Measurements from ENCODE around the gene SOX6. TPM values are rescaled to one million over a fixed set of nuclear protein-coding genes. Genes with fewer than 3 reads are reported as not detected.
"Not testable (repeated sequence)": the region's sequence is repeated elsewhere in the genome, so short reads cannot be mapped to it uniquely, and the experiment has no call there.

Gene SOX6
- total RNA-seq, 1 experiment from 2014 or later, result 5.1 TPM

- no peaks in the 10 kb centered on the region for H3K36me3 ChIP-seq (ENCODE audit: low read depth)
- no TSS peak for BruUV-seq (replicated peaks)
- H2AFZ ChIP-seq, result no peak overlapping the region
- H3K4me1 ChIP-seq (replicated peaks; ENCODE audit: insufficient read depth), result no peaks in the 10 kb centered on the region
- TF ChIP-seq EZH2 (IDR thresholded peaks at IDR 0.05; ENCODE audit: low read depth), result no peak
- H3F3A ChIP-seq (ENCODE audit: insufficient read depth, low read depth), result no peaks in the 10 kb centered on the region
- no peaks in the 10 kb centered on the region for H4K20me1 ChIP-seq (ENCODE audit: insufficient read depth)
- no peak for DNase-seq
- ChIA-PET POLR2A (ENCODE audit: unreplicated experiment) (no interaction called here), CTCF (no interaction called here)
- no peaks in the 10 kb centered on the region for H3K27me3 ChIP-seq (ENCODE audit: insufficient read depth, low read depth)
- H3K4me2 ChIP-seq, result no peak overlapping the region
- intact Hi-C loops (cut with micrococcal nuclease; ENCODE audit: unreplicated experiment), result no loop called here
- no peak overlapping the region for H3K4me3 ChIP-seq
- H3K79me2 ChIP-seq (ENCODE audit: low read depth), result no peaks in the 10 kb centered on the region
- H3K9me3 ChIP-seq (ENCODE audit: insufficient read depth, low read depth), result no peaks in the 10 kb centered on the region
- H3K27ac ChIP-seq, result no peak overlapping the region
- no peaks in the 10 kb centered on the region for H3K9me2 ChIP-seq (ENCODE audit: insufficient read depth)
These were observed 36.3 kb upstream of the SOX6 start for GRCh38 chr11:16392616-16393015.

DNA sequence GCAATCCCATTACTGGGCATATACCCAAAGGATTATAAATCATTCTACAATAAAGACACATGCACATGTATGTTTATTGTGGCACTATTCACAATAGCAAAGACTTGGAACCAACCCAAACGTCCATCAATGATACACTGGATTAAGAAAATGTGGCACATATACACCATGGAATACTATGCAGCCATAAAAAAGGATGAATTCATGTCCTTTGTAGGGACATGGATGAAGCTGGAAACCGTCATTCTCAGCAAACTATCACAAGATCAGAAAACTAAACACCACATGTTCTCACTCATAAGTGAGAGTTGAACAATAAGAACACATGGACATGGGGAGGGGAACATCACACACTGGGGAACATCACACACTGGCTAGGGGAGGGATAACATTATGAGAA, 34.5 kb upstream of the SOX6 start:
- H3K4me2 ChIP-seq; H3K79me2 ChIP-seq (ENCODE audit: low read depth); H4K20me1 ChIP-seq (ENCODE audit: insufficient read depth); H3K4me3 ChIP-seq; H3F3A ChIP-seq (ENCODE audit: insufficient read depth, low read depth); H2AFZ ChIP-seq; intact Hi-C loops (cut with micrococcal nuclease; ENCODE audit: unreplicated experiment); CTCF ChIA-PET; H3K4me1 ChIP-seq (replicated peaks; ENCODE audit: insufficient read depth); H3K9me2 ChIP-seq (ENCODE audit: insufficient read depth); H3K9me3 ChIP-seq (ENCODE audit: insufficient read depth, low read depth); H3K27ac ChIP-seq; DNase-seq; POLR2A ChIA-PET (ENCODE audit: unreplicated experiment); BruUV-seq (replicated peaks); H3K36me3 ChIP-seq (ENCODE audit: low read depth); H3K27me3 ChIP-seq (ENCODE audit: insufficient read depth, low read depth): not testable (repeated sequence)

DNA sequence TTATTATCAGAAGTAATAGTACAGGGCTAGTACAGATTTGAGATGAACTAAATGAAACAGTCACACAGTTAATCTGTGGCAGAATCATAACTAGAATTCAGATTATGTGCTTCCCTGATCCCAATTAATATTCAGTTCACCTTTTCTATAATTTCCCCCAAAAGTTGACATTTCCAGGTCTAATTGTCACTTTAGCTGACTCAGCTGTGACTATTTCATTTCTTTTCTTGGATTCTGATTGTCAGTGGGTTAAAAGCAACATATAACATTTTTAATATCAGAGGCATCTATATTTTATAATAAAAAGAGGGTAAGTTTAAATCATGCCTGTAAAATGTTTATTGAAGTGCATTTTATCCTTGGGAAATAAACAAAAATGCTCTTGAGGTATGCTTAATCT, 28.8 kb upstream of the SOX6 start:
- no peaks in the 10 kb centered on the region for H3F3A ChIP-seq (ENCODE audit: insufficient read depth, low read depth)
- DNase-seq, result no peak
- H3K4me1 ChIP-seq (replicated peaks; ENCODE audit: insufficient read depth), result no peaks in the 10 kb centered on the region
- TF ChIP-seq CTCF (conservative IDR thresholded peaks at IDR 0.05), result no peak
- TF ChIP-seq EZH2 (IDR thresholded peaks at IDR 0.05; ENCODE audit: low read depth), result no peak
- BruUV-seq (replicated peaks), result no TSS peak
- no peaks in the 10 kb centered on the region for H3K79me2 ChIP-seq (ENCODE audit: low read depth)
- intact Hi-C loops (cut with micrococcal nuclease; ENCODE audit: unreplicated experiment), result no loop called here
- H3K9me2 ChIP-seq (ENCODE audit: insufficient read depth), result no peaks in the 10 kb centered on the region
- POLR2A ChIA-PET (ENCODE audit: unreplicated experiment), result no interaction called here
- no peaks in the 10 kb centered on the region for H3K9me3 ChIP-seq (ENCODE audit: insufficient read depth, low read depth)
- no peaks in the 10 kb centered on the region for H4K20me1 ChIP-seq (ENCODE audit: insufficient read depth)
- no peak overlapping the region for H3K27ac ChIP-seq
- H3K27me3 ChIP-seq (ENCODE audit: insufficient read depth, low read depth), result no peaks in the 10 kb centered on the region
- CTCF ChIA-PET, result no interaction called here
- no peak overlapping the region for H3K4me3 ChIP-seq
- no peak overlapping the region for H3K4me2 ChIP-seq
- no peaks in the 10 kb centered on the region for H3K36me3 ChIP-seq (ENCODE audit: low read depth)
- no peak overlapping the region for H2AFZ ChIP-seq

DNA sequence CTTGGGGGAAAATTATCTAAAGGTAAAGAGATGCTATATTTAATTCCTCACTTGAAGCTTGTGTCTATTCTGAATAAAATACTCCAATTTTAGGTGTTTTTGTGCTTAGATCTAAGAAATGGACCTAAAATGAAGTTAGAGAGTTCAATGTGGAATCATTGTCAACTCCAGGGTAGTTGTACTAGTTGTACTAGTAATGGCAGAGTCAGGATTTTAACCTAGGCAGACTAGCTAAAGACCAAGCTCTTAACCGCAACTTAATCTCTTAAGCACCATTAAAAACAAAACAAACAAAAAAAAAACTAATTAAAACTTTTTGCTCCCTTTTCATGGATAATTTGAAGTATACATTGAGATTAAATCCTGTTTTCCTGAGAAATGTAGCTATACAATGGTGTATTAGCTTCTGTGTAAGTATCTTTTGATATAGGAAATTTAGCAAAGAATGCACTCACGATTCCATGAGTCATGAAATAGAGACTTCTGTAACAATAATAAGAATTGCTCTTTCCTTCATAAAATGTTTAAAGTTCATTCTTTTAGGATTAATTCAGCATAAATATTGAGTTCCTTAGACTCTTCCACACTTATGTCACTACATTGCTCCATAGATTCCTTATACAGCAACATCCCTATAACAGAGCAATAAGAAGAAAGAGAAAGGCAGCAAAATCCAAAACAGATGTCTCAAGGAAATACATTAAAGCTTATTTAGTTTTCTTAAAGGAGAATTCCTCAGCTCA, 26.5 kb upstream of the SOX6 start:
- Histone ChIP-seq H3K27ac (no peak overlapping the region), H3F3A (ENCODE audit: insufficient read depth, low read depth) (no peaks in the 10 kb centered on the region), H3K36me3 (ENCODE audit: low read depth) (no peaks in the 10 kb centered on the region), H2AFZ (no peak overlapping the region), H3K79me2 (ENCODE audit: low read depth) (no peaks in the 10 kb centered on the region), H3K9me3 (ENCODE audit: insufficient read depth, low read depth) (no peaks in the 10 kb centered on the region), H3K4me3 (no peak overlapping the region), H3K4me2 (no peak overlapping the region), H3K4me1 (replicated peaks; ENCODE audit: insufficient read depth) (no peaks in the 10 kb centered on the region), H3K9me2 (ENCODE audit: insufficient read depth) (no peaks in the 10 kb centered on the region), H3K27me3 (ENCODE audit: insufficient read depth, low read depth) (no peaks in the 10 kb centered on the region), H4K20me1 (ENCODE audit: insufficient read depth) (no peaks in the 10 kb centered on the region)
- CTCF ChIA-PET, result interaction anchor here (0.8 kb wide), 1 partner anchor 118 kb away, joined by 3 read pairs; no protein-coding TSS in a partner anchor
- POLR2A ChIA-PET (ENCODE audit: unreplicated experiment), result interaction anchor here (0.6 kb wide), 1 partner anchor 33 kb away, joined by 5 read pairs; no protein-coding TSS in a partner anchor
- intact Hi-C loops (cut with micrococcal nuclease; ENCODE audit: unreplicated experiment), result no loop called here
- no TSS peak for BruUV-seq (replicated peaks)
- no peak for DNase-seq
- TF ChIP-seq EZH2 (IDR thresholded peaks at IDR 0.05; ENCODE audit: low read depth) (no peak), CTCF (conservative IDR thresholded peaks at IDR 0.05) (no peak)
